SK-N-SH treated with all-trans-retinoic acid at 6 μM for 48 hours (cell line): ENCODE results near the gene CHST15.

Source experiments
- ATAC-seq: fragments of 200-7000 bp; cut with Tn5 transposase; 3 replicates; pipeline ENCODE4 v1.9.1; 2020; ENCODE audit warnings: mild to moderate bottlenecking, moderate library complexity
- BACH2 ChIP-seq: fragments of 250-450 bp; sonication (Bioruptor Pico); IDR thresholded peaks from 2 replicates; pipeline ENCODE4 v1.9.0; 2021; ENCODE audit warnings: mild to moderate bottlenecking, borderline replicate concordance
- GLIS3 ChIP-seq: fragments of 250-450 bp; sonication (Bioruptor Pico); IDR thresholded peaks from 2 replicates; pipeline ENCODE4 v1.5.0; 2020; ENCODE audit warnings: mild to moderate bottlenecking, moderate library complexity
- ISL1 ChIP-seq: fragments of 250-450 bp; sonication (Bioruptor Pico); IDR thresholded peaks from 2 replicates; pipeline ENCODE4 v2.1.2; 2022; ENCODE audit warnings: mild to moderate bottlenecking, moderate library complexity
- OSR1 ChIP-seq: fragments of 250-450 bp; sonication (Bioruptor Pico); IDR thresholded peaks from 2 replicates; pipeline ENCODE4 v1.8.0; 2022; ENCODE audit warnings: moderate library complexity, mild to moderate bottlenecking, inconsistent platforms
- PATZ1 ChIP-seq: fragments of 250-450 bp; sonication (Bioruptor Pico); IDR thresholded peaks from 2 replicates; pipeline ENCODE4 v1.8.0; 2020; ENCODE audit warnings: mild to moderate bottlenecking, moderate library complexity, borderline replicate concordance
- SNAI2 ChIP-seq: fragments of 250-450 bp; sonication (Bioruptor Pico); IDR thresholded peaks from 2 replicates; pipeline ENCODE4 v1.5.0; 2020; ENCODE audit warnings: mild to moderate bottlenecking, moderate library complexity
- TCF4 ChIP-seq: fragments of 250-450 bp; sonication (Bioruptor Pico); IDR thresholded peaks from 2 replicates; pipeline ENCODE4 v1.8.0; 2021; ENCODE audit warnings: mild to moderate bottlenecking, moderate library complexity, borderline replicate concordance
- TOX ChIP-seq: fragments of 250-450 bp; sonication (Bioruptor Pico); IDR thresholded peaks from 2 replicates; pipeline ENCODE4 v1.8.0; 2021; ENCODE audit warnings: mild to moderate bottlenecking, moderate library complexity, borderline replicate concordance
- ZC3H10 ChIP-seq: fragments of 250-450 bp; sonication (Bioruptor Pico); IDR thresholded peaks from 2 replicates; pipeline ENCODE4 v1.5.1; 2021; ENCODE audit warnings: mild to moderate bottlenecking, moderate library complexity
- ZFP3 ChIP-seq: fragments of 250-450 bp; sonication (Bioruptor Pico); IDR thresholded peaks from 2 replicates; pipeline ENCODE4 v1.5.0; 2020; ENCODE audit warnings: mild to moderate bottlenecking, moderate library complexity
- ZNF565 ChIP-seq: fragments of 450-650 bp; formaldehyde crosslinking; conservative IDR thresholded peaks from 2 replicates; pipeline ENCODE4 v1.5.0; 2020; ENCODE audit warnings: low read depth, mild to moderate bottlenecking, moderate library complexity
- ZNF8 ChIP-seq: fragments of 450-650 bp; formaldehyde crosslinking; IDR thresholded peaks from 2 replicates; pipeline ENCODE4 v1.5.0; 2020; ENCODE audit warnings: mild to moderate bottlenecking, moderate library complexity
- TF ChIP-seq, protein P1 (sequence below): fragments of 250-450 bp; sonication (Bioruptor Pico); IDR thresholded peaks from 2 replicates; pipeline ENCODE4 v1.5.0; 2020; ENCODE audit warnings: mild to moderate bottlenecking, moderate library complexity
- TF ChIP-seq, protein P2 (sequence below): fragments of 250-450 bp; sonication (Bioruptor Pico); IDR thresholded peaks from 2 replicates; pipeline ENCODE4 v1.8.0; 2021; ENCODE audit warnings: low read depth, mild to moderate bottlenecking, moderate library complexity, borderline replicate concordance
- TF ChIP-seq, protein P3 (sequence below): fragments of 250-450 bp; sonication (Bioruptor Pico); IDR thresholded peaks from 2 replicates; pipeline ENCODE4 v1.5.1; 2020; ENCODE audit warnings: low read depth, mild to moderate bottlenecking, moderate library complexity

The CHST15 gene

DNA sequence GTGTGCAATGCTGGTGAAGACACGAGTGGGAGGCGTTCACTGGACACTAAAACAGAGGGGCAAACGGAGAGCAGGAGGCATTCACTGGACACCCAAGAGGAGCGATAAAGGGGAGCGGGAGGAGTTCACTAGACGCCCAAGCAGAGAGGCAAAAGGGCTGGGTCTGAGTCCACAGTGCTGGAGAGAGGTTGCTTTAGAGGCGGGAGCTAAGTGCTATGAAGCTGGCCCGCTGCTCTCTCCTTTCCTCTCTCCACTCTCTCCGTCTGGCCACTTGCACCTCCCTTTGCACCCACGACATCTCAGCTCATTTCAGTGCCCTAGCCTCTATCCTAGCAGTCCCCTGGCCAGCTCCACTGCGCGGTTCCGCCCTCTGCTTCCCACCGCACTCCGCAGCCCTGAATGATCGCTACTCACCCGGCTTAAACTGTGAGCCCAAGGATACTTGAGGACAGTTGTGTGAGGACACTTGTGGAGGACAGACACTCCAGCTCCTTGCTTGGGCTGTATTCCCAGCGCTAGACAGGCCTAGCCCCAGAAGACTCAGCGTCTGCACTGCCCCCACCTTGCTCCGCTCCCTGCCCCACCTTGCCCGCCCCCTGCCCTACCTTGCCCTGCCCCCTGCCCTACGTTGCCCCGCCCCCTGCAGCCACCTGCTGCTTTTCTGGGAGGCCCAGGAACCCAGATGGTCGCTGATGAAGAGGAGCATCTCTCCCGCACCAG is 123.0 kb downstream of the CHST15 start (continued):
- TF ChIP-seq, protein P1, sequence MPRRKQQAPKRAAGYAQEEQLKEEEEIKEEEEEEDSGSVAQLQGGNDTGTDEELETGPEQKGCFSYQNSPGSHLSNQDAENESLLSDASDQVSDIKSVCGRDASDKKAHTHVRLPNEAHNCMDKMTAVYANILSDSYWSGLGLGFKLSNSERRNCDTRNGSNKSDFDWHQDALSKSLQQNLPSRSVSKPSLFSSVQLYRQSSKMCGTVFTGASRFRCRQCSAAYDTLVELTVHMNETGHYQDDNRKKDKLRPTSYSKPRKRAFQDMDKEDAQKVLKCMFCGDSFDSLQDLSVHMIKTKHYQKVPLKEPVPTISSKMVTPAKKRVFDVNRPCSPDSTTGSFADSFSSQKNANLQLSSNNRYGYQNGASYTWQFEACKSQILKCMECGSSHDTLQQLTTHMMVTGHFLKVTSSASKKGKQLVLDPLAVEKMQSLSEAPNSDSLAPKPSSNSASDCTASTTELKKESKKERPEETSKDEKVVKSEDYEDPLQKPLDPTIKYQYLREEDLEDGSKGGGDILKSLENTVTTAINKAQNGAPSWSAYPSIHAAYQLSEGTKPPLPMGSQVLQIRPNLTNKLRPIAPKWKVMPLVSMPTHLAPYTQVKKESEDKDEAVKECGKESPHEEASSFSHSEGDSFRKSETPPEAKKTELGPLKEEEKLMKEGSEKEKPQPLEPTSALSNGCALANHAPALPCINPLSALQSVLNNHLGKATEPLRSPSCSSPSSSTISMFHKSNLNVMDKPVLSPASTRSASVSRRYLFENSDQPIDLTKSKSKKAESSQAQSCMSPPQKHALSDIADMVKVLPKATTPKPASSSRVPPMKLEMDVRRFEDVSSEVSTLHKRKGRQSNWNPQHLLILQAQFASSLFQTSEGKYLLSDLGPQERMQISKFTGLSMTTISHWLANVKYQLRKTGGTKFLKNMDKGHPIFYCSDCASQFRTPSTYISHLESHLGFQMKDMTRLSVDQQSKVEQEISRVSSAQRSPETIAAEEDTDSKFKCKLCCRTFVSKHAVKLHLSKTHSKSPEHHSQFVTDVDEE, result no peak

GRCh38 chr10:123967626-123968243 is 125.7 kb downstream of the CHST15 start:
- ATAC-seq, result 0 out of 3 replicates have a peak, but pooled peaks have one; percentile 36
- TF ChIP-seq GLIS3 (CRISPR knock-in tag) (no peak), PATZ1 (CRISPR knock-in tag) (no peak), ZFP3 (CRISPR knock-in tag) (no peak), ZC3H10 (CRISPR knock-in tag) (no peak), ZNF8 (CRISPR knock-in tag) (no peak)
- TF ChIP-seq, protein P1, result no peak

- no peak for ATAC-seq
- TF ChIP-seq ZC3H10 (CRISPR knock-in tag) (no peak), SNAI2 (CRISPR knock-in tag) (no peak), BACH2 (CRISPR knock-in tag) (no peak), OSR1 (CRISPR knock-in tag) (no peak), ZNF565 (CRISPR knock-in tag) (no peak), TCF4 (no peak), ISL1 (CRISPR knock-in tag) (no peak), ZFP3 (CRISPR knock-in tag) (no peak), TOX (CRISPR knock-in tag) (no peak)
- TF ChIP-seq, protein P2, sequence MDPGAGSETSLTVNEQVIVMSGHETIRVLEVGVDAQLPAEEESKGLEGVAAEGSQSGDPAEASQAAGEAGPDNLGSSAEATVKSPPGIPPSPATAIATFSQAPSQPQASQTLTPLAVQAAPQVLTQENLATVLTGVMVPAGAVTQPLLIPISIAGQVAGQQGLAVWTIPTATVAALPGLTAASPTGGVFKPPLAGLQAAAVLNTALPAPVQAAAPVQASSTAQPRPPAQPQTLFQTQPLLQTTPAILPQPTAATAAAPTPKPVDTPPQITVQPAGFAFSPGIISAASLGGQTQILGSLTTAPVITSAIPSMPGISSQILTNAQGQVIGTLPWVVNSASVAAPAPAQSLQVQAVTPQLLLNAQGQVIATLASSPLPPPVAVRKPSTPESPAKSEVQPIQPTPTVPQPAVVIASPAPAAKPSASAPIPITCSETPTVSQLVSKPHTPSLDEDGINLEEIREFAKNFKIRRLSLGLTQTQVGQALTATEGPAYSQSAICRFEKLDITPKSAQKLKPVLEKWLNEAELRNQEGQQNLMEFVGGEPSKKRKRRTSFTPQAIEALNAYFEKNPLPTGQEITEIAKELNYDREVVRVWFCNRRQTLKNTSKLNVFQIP (CRISPR knock-in tag), result no peak
- TF ChIP-seq, protein P3, sequence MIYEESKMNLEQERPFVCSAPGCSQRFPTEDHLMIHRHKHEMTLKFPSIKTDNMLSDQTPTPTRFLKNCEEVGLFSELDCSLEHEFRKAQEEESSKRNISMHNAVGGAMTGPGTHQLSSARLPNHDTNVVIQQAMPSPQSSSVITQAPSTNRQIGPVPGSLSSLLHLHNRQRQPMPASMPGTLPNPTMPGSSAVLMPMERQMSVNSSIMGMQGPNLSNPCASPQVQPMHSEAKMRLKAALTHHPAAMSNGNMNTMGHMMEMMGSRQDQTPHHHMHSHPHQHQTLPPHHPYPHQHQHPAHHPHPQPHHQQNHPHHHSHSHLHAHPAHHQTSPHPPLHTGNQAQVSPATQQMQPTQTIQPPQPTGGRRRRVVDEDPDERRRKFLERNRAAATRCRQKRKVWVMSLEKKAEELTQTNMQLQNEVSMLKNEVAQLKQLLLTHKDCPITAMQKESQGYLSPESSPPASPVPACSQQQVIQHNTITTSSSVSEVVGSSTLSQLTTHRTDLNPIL (CRISPR knock-in tag), result no peak
Observed at GRCh38 chr10:123966896-123967231, 126.5 kb downstream of the CHST15 start.
